Endothelial cell (in vitro differentiated cells): ENCODE results near the gene ATP9A. TPM values are rescaled to one million over a fixed set of nuclear protein-coding genes. Genes with fewer than 3 reads are reported as not detected.
A peak's percentile ranks its signal among the peaks of the same experiment; 100 is the strongest.

Experiments
- DNase-seq: peaks from one replicate; pipeline ENCODE4 v3.0.0; 2021; ENCODE audit warnings: low spot score
- H3K27ac Mint-ChIP-seq: one replicate; pipeline ENCODE4 v1.8.0; 2021; ENCODE audit warnings: mixed read lengths, inconsistent platforms; ENCODE audit not compliant: unreplicated experiment
- H3K27me3 Mint-ChIP-seq: one replicate; pipeline ENCODE4 v1.8.0; 2021; ENCODE audit warnings: mild to moderate bottlenecking, moderate library complexity, mixed read lengths, inconsistent platforms; ENCODE audit not compliant: unreplicated experiment
- H3K36me3 Mint-ChIP-seq: one replicate; pipeline ENCODE4 v1.8.0; 2021; ENCODE audit warnings: mild to moderate bottlenecking, low read depth, mixed read lengths, inconsistent platforms; ENCODE audit not compliant: unreplicated experiment
- H3K4me1 Mint-ChIP-seq: one replicate; pipeline ENCODE4 v1.8.0; 2021; ENCODE audit warnings: mild to moderate bottlenecking, mixed read lengths, inconsistent platforms; ENCODE audit not compliant: unreplicated experiment
- H3K4me3 Mint-ChIP-seq: one replicate; pipeline ENCODE4 v1.8.0; 2021; ENCODE audit warnings: mild to moderate bottlenecking, mixed read lengths, inconsistent platforms; ENCODE audit not compliant: unreplicated experiment
- H3K9me3 Mint-ChIP-seq: one replicate; pipeline ENCODE4 v1.8.0; 2021; ENCODE audit warnings: mixed read lengths, inconsistent platforms; ENCODE audit not compliant: unreplicated experiment
- CTCF ChIP-seq: fragments of 200-600 bp; sonication (generic); IDR thresholded peaks from one replicate; pipeline ENCODE4 v1.5.0; 2021; ENCODE audit warnings: antibody characterized with exemption; ENCODE audit not compliant: unreplicated experiment
- total RNA-seq: library from RNA; stranded (reverse); fragmentation: NEBNext Ultra II Directional; extraction: Animal tissue kit (Norgen Biotek cat#: 25700); gene quantifications from one replicate; pipeline ENCODE4 v1.2.1, GENCODE V29; 2021; ENCODE audit not compliant: unreplicated experiment

Gene ATP9A
- total RNA-seq, 1 donor from 2014 or later: 30.6 TPM

GRCh38 chr20:51803148-51803854 is 35.1 kb upstream of the ATP9A start:
- peak overlapping the region; percentile 98 for H3K4me3 Mint-ChIP-seq
- no peak for DNase-seq
- TF ChIP-seq CTCF: no peak
- H3K4me1 Mint-ChIP-seq: peaks cover 21% of the 10 kb centered on the region
- H3K27me3 Mint-ChIP-seq: peaks cover 4% of the 10 kb centered on the region
- no peaks in the 10 kb centered on the region for H3K36me3 Mint-ChIP-seq
- no peak overlapping the region for H3K27ac Mint-ChIP-seq
- H3K9me3 Mint-ChIP-seq: no peaks in the 10 kb centered on the region

- H3K9me3 Mint-ChIP-seq: no peaks in the 10 kb centered on the region
Measured at GRCh38 chr20:51802170-51802751, 34.1 kb upstream of the ATP9A start, which contains the start of gene SALL4. Gene SALL4, minus strand, starts transcription at chr20:51802521. Its CDS starts 113 bp downstream, at chr20:51802408.

GRCh38 chr20:51801823-51802123 is 33.6 kb upstream of the ATP9A start:
- H3K36me3 Mint-ChIP-seq: no peaks in the 10 kb centered on the region
- TF ChIP-seq CTCF: no peak
- no peaks in the 10 kb centered on the region for H3K9me3 Mint-ChIP-seq
- peak overlapping the region; percentile 98 for H3K4me3 Mint-ChIP-seq
- H3K27me3 Mint-ChIP-seq: peaks cover 4% of the 10 kb centered on the region
- H3K27ac Mint-ChIP-seq: peak overlapping the region; percentile 81
- no peak for DNase-seq
- peaks cover 33% of the 10 kb centered on the region for H3K4me1 Mint-ChIP-seq

More at GRCh38 chr20:51802170-51802751, 34.1 kb upstream of the ATP9A start, which contains the start of gene SALL4:
- peaks cover 31% of the 10 kb centered on the region for H3K4me1 Mint-ChIP-seq
- H3K27ac Mint-ChIP-seq: peak within 1 kb of the TSS; percentile 81
- H3K27me3 Mint-ChIP-seq: peaks cover 4% of the 10 kb centered on the region
- no peak for TF ChIP-seq CTCF
- DNase-seq: peak; percentile 70
- peak within 1 kb of the TSS; percentile 98 for H3K4me3 Mint-ChIP-seq
- H3K36me3 Mint-ChIP-seq: no peaks in the 10 kb centered on the region

- TF ChIP-seq CTCF: no peak
- Mint-ChIP-seq H3K9me3 (no peaks in the 10 kb centered on the region), H3K27ac (peak overlapping the region; percentile 84), H3K4me1 (peaks cover 35% of the 10 kb centered on the region), H3K27me3 (peaks cover 4% of the 10 kb centered on the region), H3K36me3 (no peaks in the 10 kb centered on the region), H3K4me3 (peak overlapping the region; percentile 98)
- peak; percentile 55 for DNase-seq
Measured at GRCh38 chr20:51801122-51801822, 33.1 kb upstream of the ATP9A start.

- TF ChIP-seq CTCF: no peak
- Mint-ChIP-seq H3K27me3 (peaks cover 4% of the 10 kb centered on the region), H3K4me3 (peak overlapping the region; percentile 98), H3K4me1 (peaks cover 38% of the 10 kb centered on the region), H3K36me3 (no peaks in the 10 kb centered on the region), H3K27ac (peak overlapping the region; percentile 84), H3K9me3 (no peaks in the 10 kb centered on the region)
- DNase-seq: no peak
Measured at GRCh38 chr20:51800872-51801121, 32.6 kb upstream of the ATP9A start.
